ENCODE results near the gene NFX1.

Gene NFX1

DNA sequence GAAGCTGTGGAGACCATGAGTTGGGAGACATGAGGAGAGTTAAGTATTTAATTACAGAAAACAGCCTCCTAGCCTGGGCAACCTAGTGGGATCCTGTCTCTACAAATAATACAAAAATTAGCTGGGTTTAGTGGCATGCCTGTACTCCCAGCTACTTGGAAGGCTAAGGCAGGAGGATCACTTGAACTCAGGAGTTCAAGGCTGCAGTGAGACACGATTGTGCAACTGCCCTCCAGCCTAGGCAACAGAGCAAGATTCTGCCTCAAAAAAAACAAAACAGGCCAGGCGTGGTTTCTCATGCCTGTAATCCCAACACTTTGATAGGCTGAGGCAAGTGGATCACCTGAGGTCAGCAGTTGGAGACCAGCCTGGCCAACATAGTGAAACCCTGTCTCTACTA lies 59.4 kb downstream of the NFX1 start:
- TF ChIP-seq GATA3 (IDR thresholded peaks at IDR 0.05; ENCODE audit: low read depth, low read length) (no peak), GATA2 (IDR thresholded peaks at IDR 0.05; ENCODE audit: low read depth, low read length) (no peak)

GRCh38 chr9:33350310-33350709 lies 60.0 kb downstream of the NFX1 start:
- no peak for TF ChIP-seq GATA2 (IDR thresholded peaks at IDR 0.05; ENCODE audit: low read depth, low read length)
- TF ChIP-seq GATA3 (IDR thresholded peaks at IDR 0.05; ENCODE audit: low read depth, low read length), result no peak

- TF ChIP-seq GATA3 (IDR thresholded peaks at IDR 0.05; ENCODE audit: low read depth, low read length), result no peak
- TF ChIP-seq GATA2 (IDR thresholded peaks at IDR 0.05; ENCODE audit: low read depth, low read length), result no peak
Observed at GRCh38 chr9:33351547-33351946, 61.2 kb downstream of the NFX1 start.

GRCh38 chr9:33354651-33355211 lies 64.4 kb downstream of the NFX1 start:
- TF ChIP-seq GATA3 (IDR thresholded peaks at IDR 0.05; ENCODE audit: low read depth, low read length) (no peak), GATA2 (IDR thresholded peaks at IDR 0.05; ENCODE audit: low read depth, low read length) (no peak)

DNA sequence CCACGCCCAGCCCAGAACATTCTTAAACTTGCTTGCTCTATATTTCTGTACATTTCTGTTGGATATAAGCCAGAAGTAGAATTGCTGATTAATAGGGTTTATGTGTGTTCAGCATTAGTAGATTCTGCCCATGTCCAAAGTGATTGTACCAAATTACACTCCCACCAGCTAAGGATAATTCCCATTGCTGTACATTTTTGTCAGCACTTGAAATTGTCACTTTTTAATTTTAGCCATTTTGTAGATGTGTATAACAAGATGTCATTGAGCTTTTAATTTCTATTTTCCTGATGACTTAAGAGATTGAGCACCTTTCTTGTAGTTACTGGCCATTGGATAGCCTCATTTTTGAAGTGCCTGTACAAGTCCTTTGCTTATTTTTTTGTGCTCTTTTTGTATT lies 65.6 kb downstream of the NFX1 start:
- TF ChIP-seq GATA3 (IDR thresholded peaks at IDR 0.05; ENCODE audit: low read depth, low read length) (no peak), GATA2 (IDR thresholded peaks at IDR 0.05; ENCODE audit: low read depth, low read length) (no peak)

DNA sequence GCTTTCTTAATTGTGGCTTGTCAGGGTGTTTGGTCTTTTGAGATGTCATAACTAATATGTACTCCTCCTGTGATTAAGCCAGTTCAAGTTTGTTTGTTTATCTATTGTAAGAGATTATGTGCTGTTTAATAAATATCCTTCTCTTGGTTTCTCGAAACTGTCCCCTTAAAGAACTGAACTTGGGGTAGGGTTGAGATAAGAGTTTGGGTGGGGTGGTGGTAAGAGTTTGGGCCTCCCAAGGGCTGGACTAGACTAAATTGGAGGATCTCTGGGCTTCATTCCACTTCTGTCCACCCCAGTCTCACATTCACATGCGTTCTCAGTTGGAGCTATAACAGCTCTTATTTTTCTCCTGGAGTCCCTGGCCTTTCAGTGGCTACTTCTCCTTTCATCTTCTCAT lies 73.8 kb downstream of the NFX1 start:
- TF ChIP-seq GATA3 (IDR thresholded peaks at IDR 0.05; ENCODE audit: low read depth, low read length) (no peak), GATA2 (IDR thresholded peaks at IDR 0.05; ENCODE audit: low read depth, low read length) (no peak)

DNA sequence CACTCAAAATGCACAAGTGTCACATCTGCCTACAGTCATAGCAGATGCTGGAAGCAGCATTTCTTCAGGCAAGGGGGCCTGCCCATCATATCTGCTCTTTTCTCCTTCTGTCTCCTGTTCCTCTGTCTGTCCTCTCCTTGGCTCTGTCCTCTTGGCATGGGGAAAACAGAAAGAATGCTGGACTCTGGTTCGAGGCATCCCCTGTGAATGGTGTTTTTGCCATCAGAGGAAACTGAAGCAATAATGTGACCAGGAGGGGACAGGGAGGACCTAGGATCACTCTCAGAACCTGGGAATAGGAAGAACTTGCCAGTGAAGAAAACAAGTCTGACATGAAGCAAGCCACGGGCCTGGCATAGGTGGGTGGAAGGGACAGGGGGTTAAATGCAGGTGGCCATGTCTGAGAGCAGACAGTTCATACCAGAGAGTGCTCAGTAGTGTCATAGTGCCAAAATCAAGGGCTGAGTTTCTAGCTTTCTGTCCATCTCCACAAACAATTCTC lies 76.7 kb downstream of the NFX1 start:
- TF ChIP-seq GATA3 (IDR thresholded peaks at IDR 0.05; ENCODE audit: low read depth, low read length) (no peak), GATA2 (IDR thresholded peaks at IDR 0.05; ENCODE audit: low read depth, low read length) (no peak)

DNA sequence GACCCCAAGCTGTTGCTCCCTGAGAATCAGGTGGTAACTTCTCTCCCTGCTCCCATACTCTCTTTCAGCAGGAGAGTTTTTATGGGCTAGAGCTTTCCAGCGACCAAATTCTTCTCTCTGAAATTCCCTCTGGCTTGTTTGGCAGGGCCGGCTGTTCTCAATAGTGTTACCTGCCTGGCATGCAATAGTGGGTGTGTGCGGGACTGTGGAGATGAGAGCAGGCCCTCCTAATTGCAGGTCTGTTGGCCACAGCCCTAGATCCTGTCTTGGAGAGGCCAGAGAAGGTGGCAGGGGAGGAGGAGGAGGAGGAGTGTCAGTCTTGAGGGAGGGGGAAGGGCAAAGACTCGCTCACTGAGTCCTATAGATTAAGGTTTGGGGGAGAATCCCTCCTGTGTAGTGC lies 82.6 kb downstream of the NFX1 start:
- TF ChIP-seq GATA3 (IDR thresholded peaks at IDR 0.05; ENCODE audit: low read depth, low read length) (no peak), GATA2 (IDR thresholded peaks at IDR 0.05; ENCODE audit: low read depth, low read length) (no peak)

- TF ChIP-seq GATA3 (IDR thresholded peaks at IDR 0.05; ENCODE audit: low read depth, low read length) (no peak), GATA2 (IDR thresholded peaks at IDR 0.05; ENCODE audit: low read depth, low read length) (no peak)
Observed at GRCh38 chr9:33374190-33374589, 83.9 kb downstream of the NFX1 start.

- no peak for TF ChIP-seq GATA3 (IDR thresholded peaks at IDR 0.05; ENCODE audit: low read depth, low read length)
- no peak for TF ChIP-seq GATA2 (IDR thresholded peaks at IDR 0.05; ENCODE audit: low read depth, low read length)
Observed at GRCh38 chr9:33374634-33375237, 84.4 kb downstream of the NFX1 start.

DNA sequence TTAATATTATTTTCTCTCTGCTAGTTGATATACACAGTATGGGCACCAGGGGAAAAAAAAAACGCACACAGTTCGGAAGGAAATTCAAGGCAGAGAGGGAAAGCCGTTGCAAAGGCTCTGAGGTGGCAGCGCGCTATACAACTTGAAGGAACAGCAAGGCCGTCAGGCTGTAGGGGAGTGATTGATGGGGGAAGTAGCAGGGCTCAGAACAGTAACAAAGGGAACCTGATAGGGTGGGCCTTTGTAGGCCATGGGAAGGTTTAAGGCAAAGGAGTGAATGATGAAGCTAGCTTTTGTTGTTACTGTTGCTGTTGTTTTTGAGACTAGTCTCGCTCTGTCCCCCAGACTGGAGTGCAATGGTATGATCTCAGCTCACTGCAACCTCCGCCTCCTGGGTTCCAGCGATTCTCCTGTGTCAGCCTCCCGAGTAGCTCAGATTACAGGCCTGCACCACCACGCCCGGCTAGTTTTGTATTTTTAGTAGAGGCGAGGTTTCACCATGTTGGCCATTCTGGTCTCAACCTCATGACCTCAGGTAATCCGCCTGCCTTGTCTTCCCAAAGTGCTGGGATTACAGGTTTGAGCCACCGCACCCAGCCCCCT lies 85.0 kb downstream of the NFX1 start:
- TF ChIP-seq GATA3 (IDR thresholded peaks at IDR 0.05; ENCODE audit: low read depth, low read length) (no peak), GATA2 (IDR thresholded peaks at IDR 0.05; ENCODE audit: low read depth, low read length) (no peak)

- no peak for TF ChIP-seq GATA2 (IDR thresholded peaks at IDR 0.05; ENCODE audit: low read depth, low read length)
- TF ChIP-seq GATA3 (IDR thresholded peaks at IDR 0.05; ENCODE audit: low read depth, low read length), result no peak
Observed at GRCh38 chr9:33375841-33376321, 85.6 kb downstream of the NFX1 start.

GRCh38 chr9:33377089-33377715 lies 86.9 kb downstream of the NFX1 start:
- TF ChIP-seq GATA2 (IDR thresholded peaks at IDR 0.05; ENCODE audit: low read depth, low read length) (no peak), GATA3 (IDR thresholded peaks at IDR 0.05; ENCODE audit: low read depth, low read length) (no peak)

GRCh38 chr9:33378121-33378795 lies 87.9 kb downstream of the NFX1 start:
- no peak for TF ChIP-seq GATA3 (IDR thresholded peaks at IDR 0.05; ENCODE audit: low read depth, low read length)
- TF ChIP-seq GATA2 (IDR thresholded peaks at IDR 0.05; ENCODE audit: low read depth, low read length), result no peak

Data from SH-SY5Y (cell line).